ENCODE measurements around the gene TSPAN18. TPM values are rescaled to one million over a fixed set of nuclear protein-coding genes. Genes with fewer than 3 reads are reported as not detected.

The TSPAN18 gene
- total RNA-seq, 1 donor = 5.8 TPM

- Histone ChIP-seq H3K27me3 (ENCODE audit: insufficient read depth, low read length) (peaks cover 4% of the 10 kb centered on the region), H2AFZ (ENCODE audit: low read length) (no peak overlapping the region), H3K36me3 (ENCODE audit: insufficient read depth, low read length) (no peaks in the 10 kb centered on the region), H3K4me1 (ENCODE audit: insufficient read depth, low read length) (peaks cover 10% of the 10 kb centered on the region), H4K20me1 (ENCODE audit: insufficient read depth, low read length) (no peaks in the 10 kb centered on the region), H3K4me2 (ENCODE audit: insufficient read depth, low read length) (no peak overlapping the region), H3K4me3 (ENCODE audit: insufficient read depth, low read length) (no peak overlapping the region), H3K27ac (ENCODE audit: low read depth, low read length) (no peak overlapping the region), H3K9me3 (ENCODE audit: low read depth, low read length) (no peaks in the 10 kb centered on the region), H3K79me2 (ENCODE audit: insufficient read depth, low read length) (no peaks in the 10 kb centered on the region)
- TF ChIP-seq CTCF (IDR thresholded peaks at IDR 0.05; ENCODE audit: extremely low read depth, low read depth, low read length) = no peak
- DNase-seq (ENCODE audit: insufficient read length, low spot score, missing footprints) = no peak
Measured at GRCh38 chr11:44746894-44747293, 20.1 kb downstream of the TSPAN18 start.

- Histone ChIP-seq H3K9me3 (ENCODE audit: low read depth, low read length) (no peaks in the 10 kb centered on the region), H3K4me2 (ENCODE audit: insufficient read depth, low read length) (no peak overlapping the region), H3K27ac (ENCODE audit: low read depth, low read length) (no peak overlapping the region), H3K4me3 (ENCODE audit: insufficient read depth, low read length) (no peak overlapping the region), H3K36me3 (ENCODE audit: insufficient read depth, low read length) (no peaks in the 10 kb centered on the region), H4K20me1 (ENCODE audit: insufficient read depth, low read length) (no peaks in the 10 kb centered on the region), H2AFZ (ENCODE audit: low read length) (no peak overlapping the region), H3K79me2 (ENCODE audit: insufficient read depth, low read length) (no peaks in the 10 kb centered on the region), H3K27me3 (ENCODE audit: insufficient read depth, low read length) (peaks cover 3% of the 10 kb centered on the region), H3K4me1 (ENCODE audit: insufficient read depth, low read length) (peaks cover 11% of the 10 kb centered on the region)
- DNase-seq (ENCODE audit: insufficient read length, low spot score, missing footprints) = no peak
- TF ChIP-seq CTCF (IDR thresholded peaks at IDR 0.05; ENCODE audit: extremely low read depth, low read depth, low read length) = no peak
Measured at GRCh38 chr11:44747316-44747715, 20.6 kb downstream of the TSPAN18 start.

GRCh38 chr11:44747836-44748235, 21.1 kb downstream of the TSPAN18 start:
- H3K4me2 ChIP-seq (ENCODE audit: insufficient read depth, low read length) = no peak overlapping the region
- peaks cover 3% of the 10 kb centered on the region for H3K27me3 ChIP-seq (ENCODE audit: insufficient read depth, low read length)
- H3K36me3 ChIP-seq (ENCODE audit: insufficient read depth, low read length) = no peaks in the 10 kb centered on the region
- no peak for TF ChIP-seq CTCF (IDR thresholded peaks at IDR 0.05; ENCODE audit: extremely low read depth, low read depth, low read length)
- H3K27ac ChIP-seq (ENCODE audit: low read depth, low read length) = no peak overlapping the region
- no peak for DNase-seq (ENCODE audit: insufficient read length, low spot score, missing footprints)
- H3K4me1 ChIP-seq (ENCODE audit: insufficient read depth, low read length) = peaks cover 15% of the 10 kb centered on the region
- no peak overlapping the region for H3K4me3 ChIP-seq (ENCODE audit: insufficient read depth, low read length)
- H4K20me1 ChIP-seq (ENCODE audit: insufficient read depth, low read length) = no peaks in the 10 kb centered on the region
- H3K79me2 ChIP-seq (ENCODE audit: insufficient read depth, low read length) = no peaks in the 10 kb centered on the region
- no peaks in the 10 kb centered on the region for H3K9me3 ChIP-seq (ENCODE audit: low read depth, low read length)
- H2AFZ ChIP-seq (ENCODE audit: low read length) = no peak overlapping the region

- Histone ChIP-seq H3K79me2 (ENCODE audit: insufficient read depth, low read length) (no peaks in the 10 kb centered on the region), H3K4me1 (ENCODE audit: insufficient read depth, low read length) (peaks cover 20% of the 10 kb centered on the region), H3K27me3 (ENCODE audit: insufficient read depth, low read length) (peaks cover 3% of the 10 kb centered on the region), H3K36me3 (ENCODE audit: insufficient read depth, low read length) (no peaks in the 10 kb centered on the region), H4K20me1 (ENCODE audit: insufficient read depth, low read length) (no peaks in the 10 kb centered on the region), H3K4me3 (ENCODE audit: insufficient read depth, low read length) (no peak overlapping the region), H3K27ac (ENCODE audit: low read depth, low read length) (no peak overlapping the region), H2AFZ (ENCODE audit: low read length) (no peak overlapping the region), H3K9me3 (ENCODE audit: low read depth, low read length) (no peaks in the 10 kb centered on the region), H3K4me2 (ENCODE audit: insufficient read depth, low read length) (no peak overlapping the region)
- no peak for DNase-seq (ENCODE audit: insufficient read length, low spot score, missing footprints)
- no peak for TF ChIP-seq CTCF (IDR thresholded peaks at IDR 0.05; ENCODE audit: extremely low read depth, low read depth, low read length)
Measured at GRCh38 chr11:44748606-44749005, 21.8 kb downstream of the TSPAN18 start.
